ENCODE data around the gene GREB1L.
"Not testable (repeated sequence)": the region's sequence is repeated elsewhere in the genome, so short reads cannot be mapped to it uniquely, and the experiment has no call there.

GREB1L gene

GRCh38 chr18:21307578-21307977 lies 65.5 kb downstream of the GREB1L start:
- DNase-seq (ENCODE audit: low read depth) = no peak

- DNase-seq (ENCODE audit: low read depth) = no peak
These were observed 67.2 kb downstream of the GREB1L start for GRCh38 chr18:21309248-21309647.

- DNase-seq (ENCODE audit: low read depth) = not testable (repeated sequence)
These were observed 69.9 kb downstream of the GREB1L start for GRCh38 chr18:21311980-21312379.

DNA sequence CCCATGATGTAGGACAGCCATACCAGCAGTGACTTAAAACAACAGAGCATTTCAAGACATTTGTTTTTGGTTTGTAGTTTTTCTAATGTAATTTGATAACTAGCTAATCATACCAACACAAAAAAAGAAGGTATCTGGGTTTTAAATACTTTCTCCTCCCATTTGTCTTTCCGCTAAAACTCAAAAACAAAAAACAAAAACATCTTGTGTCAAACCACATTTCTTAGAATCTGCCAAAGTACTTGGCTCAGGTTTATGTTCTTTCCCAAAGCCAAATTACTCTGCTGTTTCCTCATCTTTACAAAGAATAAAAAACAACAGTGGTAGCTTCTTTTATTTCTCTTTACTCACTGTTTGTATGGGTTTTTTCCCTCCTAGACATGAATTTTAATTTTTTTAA lies 71.5 kb downstream of the GREB1L start:
- DNase-seq (ENCODE audit: low read depth) = no peak

- DNase-seq (ENCODE audit: low read depth) = no peak
These were observed 72.7 kb downstream of the GREB1L start for GRCh38 chr18:21314724-21315123.

DNA sequence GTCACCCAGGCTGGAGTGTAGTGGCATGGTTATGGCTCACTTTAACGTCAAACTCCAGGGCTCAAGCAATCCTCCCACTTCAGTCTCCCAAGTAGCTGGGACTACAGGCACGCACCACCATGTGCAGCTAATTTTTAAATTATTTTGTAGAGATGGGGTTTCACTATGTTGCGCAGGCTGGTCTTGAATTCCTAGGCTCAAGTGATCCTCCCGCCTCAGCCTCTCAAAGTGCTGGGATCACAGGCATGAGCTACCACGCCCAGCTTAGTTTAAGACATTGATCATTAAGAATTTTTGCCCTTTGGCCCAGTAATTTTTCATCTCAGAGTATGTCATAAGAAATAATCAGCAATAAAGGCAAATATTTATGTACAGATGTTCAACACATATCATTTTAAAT lies 73.1 kb downstream of the GREB1L start:
- not testable (repeated sequence) for DNase-seq (ENCODE audit: low read depth)

DNA sequence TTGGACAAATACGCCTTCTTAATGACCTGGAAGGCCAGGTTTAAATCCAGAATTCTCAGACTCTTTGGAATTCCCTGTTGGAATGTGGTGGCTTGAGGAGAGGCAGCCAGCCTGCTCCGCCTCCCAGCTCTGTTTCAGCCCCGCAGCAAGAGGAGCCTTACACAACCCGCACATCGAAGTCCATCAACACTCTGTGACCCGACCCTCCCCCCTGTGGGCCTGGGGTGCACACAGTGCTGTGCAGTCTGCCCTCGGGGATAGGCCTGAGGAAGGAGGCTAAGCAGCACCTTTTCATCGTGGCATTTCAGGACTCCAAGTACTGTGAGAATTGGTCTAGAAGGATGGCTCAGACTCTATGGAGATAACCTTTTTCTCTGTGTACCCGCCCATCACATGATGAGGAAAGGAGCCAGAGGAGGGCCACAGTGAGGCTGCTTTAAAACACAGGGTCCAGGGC lies 73.7 kb downstream of the GREB1L start:
- DNase-seq (ENCODE audit: low read depth) = no peak

- no peak for DNase-seq (ENCODE audit: low read depth)
These were observed 74.3 kb downstream of the GREB1L start for GRCh38 chr18:21316296-21316695.

DNA sequence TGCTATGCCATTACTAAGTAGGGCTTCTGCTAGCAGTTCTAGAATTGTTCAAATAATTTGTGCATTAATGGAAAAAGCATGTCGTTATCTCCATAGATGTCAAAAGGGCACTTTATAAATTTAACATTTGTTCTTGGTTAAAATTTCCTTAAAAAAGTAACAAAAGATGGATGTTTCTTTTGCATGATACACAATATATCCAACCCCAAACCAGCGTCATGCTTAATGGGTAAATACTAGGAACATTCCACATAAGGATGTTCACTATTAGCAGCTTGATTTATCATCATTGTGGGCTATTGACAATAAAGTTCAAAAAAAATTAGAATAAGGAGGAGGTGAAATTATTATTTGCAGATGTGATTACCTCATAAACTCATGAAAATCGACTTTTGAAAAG lies 79.7 kb downstream of the GREB1L start:
- no peak for DNase-seq (ENCODE audit: low read depth)

DNA sequence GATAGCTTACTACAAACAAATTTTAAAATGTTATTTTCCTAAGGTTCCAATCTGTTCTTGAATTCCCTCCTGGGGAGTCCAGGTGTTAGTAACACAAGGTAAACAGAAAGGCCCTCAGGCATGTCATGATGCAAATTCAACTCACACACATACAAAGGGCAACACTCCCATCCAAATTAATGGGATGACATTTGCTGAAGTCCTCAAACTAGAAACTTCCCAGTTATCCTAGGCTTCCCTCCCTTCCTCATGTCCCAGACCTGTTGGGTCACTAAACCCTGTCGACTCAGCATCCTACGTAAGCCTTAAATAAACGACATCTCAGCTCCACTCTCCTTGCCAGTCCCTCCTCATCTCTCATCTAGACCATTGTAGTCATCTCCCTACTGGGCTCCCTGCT lies 85.1 kb downstream of the GREB1L start:
- DNase-seq (ENCODE audit: low read depth) = no peak

- no peak for DNase-seq (ENCODE audit: low read depth)
These were observed 88.2 kb downstream of the GREB1L start for GRCh38 chr18:21330122-21330701.

DNA sequence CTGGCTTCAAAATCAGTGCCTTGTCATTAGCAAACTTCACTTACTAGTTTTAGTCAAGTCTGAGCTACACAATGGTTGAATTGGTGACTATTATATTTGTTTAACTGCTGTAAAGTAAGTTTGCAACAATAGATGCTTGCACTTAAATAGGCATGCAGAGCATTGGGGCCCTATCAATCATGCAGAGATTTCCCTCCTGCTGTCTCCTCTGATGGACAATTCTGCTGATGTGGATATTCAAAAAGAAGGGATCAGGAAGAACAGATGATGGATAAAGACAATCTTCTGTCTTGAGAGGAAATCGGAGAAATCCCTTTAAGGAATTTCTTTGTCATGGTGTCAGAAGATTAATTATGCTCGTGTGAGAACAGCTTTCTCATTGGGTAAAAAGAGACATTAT lies 89.0 kb downstream of the GREB1L start:
- DNase-seq (ENCODE audit: low read depth) = no peak

DNA sequence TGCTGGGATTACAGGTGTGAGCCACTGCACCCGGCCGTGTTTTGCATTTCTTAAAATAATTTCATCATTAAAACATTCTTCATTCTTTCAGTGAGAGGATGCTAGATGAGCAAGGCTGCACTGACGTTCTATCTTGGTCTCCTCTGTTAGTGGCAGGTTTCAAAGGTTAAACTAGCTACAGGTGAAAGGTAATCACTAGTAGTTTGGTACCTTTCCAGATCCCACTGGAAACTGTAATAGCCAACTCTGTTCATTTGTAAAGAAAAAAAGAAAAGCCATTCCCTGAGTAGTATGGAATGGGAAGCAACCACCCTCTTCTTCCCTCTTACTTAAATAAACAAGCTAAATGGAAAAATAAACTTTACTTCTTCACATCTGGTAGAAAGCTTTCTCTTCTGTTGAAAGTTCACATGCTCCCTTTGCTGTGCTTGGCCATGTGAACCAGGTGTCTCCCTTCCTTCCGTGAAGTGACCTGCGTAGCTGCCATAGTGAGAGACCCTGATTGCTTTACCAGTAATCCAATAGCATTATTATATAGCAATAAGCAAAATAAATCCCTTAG lies 94.0 kb downstream of the GREB1L start:
- no peak for DNase-seq (ENCODE audit: low read depth)

- no peak for DNase-seq (ENCODE audit: low read depth)
These were observed 94.8 kb downstream of the GREB1L start for GRCh38 chr18:21336846-21337245.

DNA sequence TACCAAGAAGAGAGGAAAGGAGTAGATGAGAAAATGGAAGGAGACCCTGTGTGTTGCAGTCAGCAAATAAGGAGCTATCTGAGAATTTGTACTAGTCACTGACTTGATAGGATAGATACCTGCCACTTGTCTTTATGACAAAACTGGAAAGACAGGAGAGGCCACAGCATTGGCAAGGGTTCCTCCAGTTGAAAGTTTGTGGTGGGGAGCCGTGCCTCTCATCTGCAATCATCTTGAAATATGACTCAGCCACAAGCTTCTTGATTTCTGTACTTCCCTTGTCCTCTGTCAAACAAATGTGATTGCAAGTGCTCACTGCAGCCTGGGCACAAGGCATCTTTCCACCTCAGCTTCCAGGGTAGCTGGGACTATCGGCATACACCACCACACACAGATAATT lies 99.1 kb downstream of the GREB1L start:
- DNase-seq (ENCODE audit: low read depth) = no peak

- no peak for DNase-seq (ENCODE audit: low read depth)
These were observed 100.3 kb downstream of the GREB1L start for GRCh38 chr18:21342372-21342771.

DNA sequence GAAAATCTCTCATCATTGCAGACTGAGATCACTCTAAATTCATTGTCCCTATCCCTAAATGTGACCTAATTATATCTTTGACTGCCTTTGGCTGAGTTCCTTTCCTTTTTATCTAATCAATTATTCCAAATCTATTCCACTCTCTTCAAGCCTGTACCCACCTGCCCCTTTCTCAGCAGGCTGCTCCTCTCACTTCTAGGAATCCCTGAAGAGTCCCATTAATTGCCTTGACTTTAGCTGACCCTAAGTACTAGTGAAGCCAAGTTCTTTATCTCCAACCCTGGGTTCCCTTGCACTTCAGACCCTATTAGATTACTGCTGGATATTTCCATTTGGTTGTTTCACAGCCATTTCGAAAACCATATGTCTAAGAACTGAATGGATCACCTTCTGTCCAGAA lies 102.8 kb downstream of the GREB1L start:
- no peak for DNase-seq (ENCODE audit: low read depth)

GRCh38 chr18:21345840-21346239 lies 103.8 kb downstream of the GREB1L start:
- no peak for DNase-seq (ENCODE audit: low read depth)

- no peak for DNase-seq (ENCODE audit: low read depth)
These were observed 117.7 kb downstream of the GREB1L start for GRCh38 chr18:21359746-21360145.

GRCh38 chr18:21361307-21361880 lies 119.4 kb downstream of the GREB1L start:
- DNase-seq (ENCODE audit: low read depth) = no peak

- no peak for DNase-seq (ENCODE audit: low read depth)
These were observed 120.8 kb downstream of the GREB1L start for GRCh38 chr18:21362831-21363230.

GRCh38 chr18:21363348-21363747 lies 121.3 kb downstream of the GREB1L start:
- no peak for DNase-seq (ENCODE audit: low read depth)

DNA sequence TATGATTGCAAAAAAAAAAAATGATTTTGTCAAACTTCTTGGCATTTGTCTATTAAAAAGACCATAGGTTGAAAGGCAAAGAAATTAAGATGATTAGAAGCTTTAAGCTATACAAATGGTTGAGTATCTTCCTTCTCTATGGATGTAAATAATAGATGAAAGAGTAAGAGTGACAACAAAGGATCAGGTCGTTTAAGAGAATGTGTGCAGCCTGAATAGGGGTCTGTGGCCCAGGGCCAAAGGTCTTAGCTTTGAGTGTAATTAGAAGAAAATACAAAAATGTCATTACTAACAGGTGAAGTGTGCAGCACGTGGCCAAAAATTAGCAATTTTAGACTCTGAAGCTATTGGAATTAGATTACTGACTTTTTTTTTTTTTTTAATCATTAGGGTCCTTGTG lies 122.4 kb downstream of the GREB1L start:
- DNase-seq (ENCODE audit: low read depth) = no peak

DNA sequence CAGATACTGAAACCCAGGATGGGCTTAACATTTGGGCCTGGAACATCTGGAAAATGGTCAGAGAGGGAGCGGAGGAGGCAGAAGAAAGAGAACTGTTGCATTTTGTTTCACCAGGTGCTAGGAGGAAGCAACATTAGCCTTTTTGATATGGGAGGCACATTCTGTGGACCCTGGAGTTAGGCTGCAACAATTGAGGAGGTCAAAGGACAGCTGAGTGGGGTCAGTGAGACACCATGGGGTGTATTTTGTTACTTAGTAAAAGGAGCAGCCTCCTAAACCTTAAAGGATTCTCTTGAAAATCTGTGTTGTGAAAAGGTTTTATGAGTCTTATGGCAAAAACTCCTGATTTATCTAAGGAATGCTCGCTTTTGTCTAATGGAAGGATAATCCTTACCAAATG lies 124.9 kb downstream of the GREB1L start:
- no peak for DNase-seq (ENCODE audit: low read depth)

Measured in stimulated activated CD8-positive, alpha-beta memory T cell treated with anti-CD3 and anti-CD28 coated beads, Interleukin-12 subunit alpha, Interleukin-12 subunit beta, amount 100 ng/mL, for 1 hour (primary cell).